Measurements from ENCODE around the gene C1orf226.
"Not testable (repeated sequence)": the region's sequence is repeated elsewhere in the genome, so short reads cannot be mapped to it uniquely, and the experiment has no call there.

The C1orf226 gene

DNA sequence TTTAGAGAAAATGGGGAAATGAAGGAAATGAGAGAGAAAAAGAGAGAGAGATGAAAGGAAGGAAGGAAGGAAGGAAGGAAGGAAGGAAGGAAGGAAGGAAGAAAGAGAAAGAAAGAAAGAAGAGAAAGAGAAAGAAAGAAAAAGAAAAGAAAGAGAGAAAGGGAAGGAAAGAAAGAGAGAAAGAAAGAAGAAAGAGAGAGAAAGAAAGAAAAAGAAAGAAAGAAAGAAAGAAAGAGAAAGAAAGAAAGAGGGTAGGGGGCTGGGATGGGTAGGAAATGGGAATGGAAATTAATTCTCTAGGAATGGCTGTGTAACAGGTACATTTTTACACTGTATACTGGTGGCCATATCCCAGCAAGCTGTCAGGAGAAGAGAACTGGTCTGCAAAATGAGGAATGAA, 34.7 kb downstream of the C1orf226 start:
- H3K27ac ChIP-seq, result no peak overlapping the region
- no peaks in the 10 kb centered on the region for H3K36me3 ChIP-seq
- H3K9me3 ChIP-seq, result no peaks in the 10 kb centered on the region
- H3K4me3 ChIP-seq (ENCODE audit: low read depth in 1 of 2, low read length in 1 of 2), result no peak overlapping the region
- TF ChIP-seq CTCF (IDR thresholded peaks at IDR 0.05), result no peak
- H3K4me1 ChIP-seq (ENCODE audit: control insufficient read depth in 1 of 2, insufficient read depth in 1 of 2, low read depth in 1 of 2, low read length in 1 of 2), result peaks cover 19 to 29% of the 10 kb centered on the region in 2 experiments
- H3K27me3 ChIP-seq, result no peaks in the 10 kb centered on the region

DNA sequence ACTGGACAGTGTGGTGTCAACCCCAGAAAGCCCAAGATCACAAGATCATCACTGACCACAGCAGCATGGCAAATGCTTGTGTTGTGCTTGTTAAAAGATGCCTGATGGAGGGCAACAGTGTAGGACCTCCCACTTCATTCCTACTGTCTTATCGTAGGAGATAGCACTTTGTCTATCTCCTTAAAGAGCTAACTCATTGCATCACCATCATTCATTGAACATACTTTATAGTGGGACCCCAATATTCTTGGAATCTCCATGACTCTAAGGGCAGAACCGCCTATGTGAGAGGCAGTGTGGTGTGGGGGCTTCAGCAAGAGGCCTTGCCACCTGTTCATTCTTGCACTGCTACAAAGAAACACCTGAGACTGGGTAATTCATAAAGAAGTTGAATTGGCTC, 35.4 kb downstream of the C1orf226 start:
- Histone ChIP-seq H3K36me3 (no peaks in the 10 kb centered on the region), H3K4me3 (ENCODE audit: low read depth in 1 of 2, low read length in 1 of 2) (no peak overlapping the region), H3K27me3 (no peaks in the 10 kb centered on the region), H3K4me1 (ENCODE audit: control insufficient read depth in 1 of 2, insufficient read depth in 1 of 2, low read depth in 1 of 2, low read length in 1 of 2) (peaks cover 13 to 22% of the 10 kb centered on the region in 2 experiments), H3K27ac (no peak overlapping the region), H3K9me3 (no peaks in the 10 kb centered on the region)
- no peak for TF ChIP-seq CTCF (IDR thresholded peaks at IDR 0.05)

DNA sequence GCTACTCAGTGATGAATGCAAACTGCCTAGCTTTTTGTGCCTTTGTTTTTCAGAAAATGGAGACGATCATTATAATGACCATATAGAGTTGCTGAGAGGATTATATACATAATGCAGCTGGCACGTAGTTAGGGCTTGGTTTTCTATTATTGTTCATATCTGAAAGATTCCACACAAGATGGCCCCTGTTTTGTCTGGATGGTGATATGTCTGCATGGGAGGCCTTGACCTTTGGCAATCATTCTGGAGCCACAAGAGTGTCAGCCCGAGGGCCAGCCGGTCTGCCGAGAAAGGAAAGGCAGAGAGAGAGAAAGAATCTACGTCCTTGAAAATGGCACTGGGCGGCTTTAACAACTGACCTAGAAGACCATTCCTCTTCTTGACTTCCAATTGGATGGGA, 36.1 kb downstream of the C1orf226 start:
- Histone ChIP-seq H3K4me1 (ENCODE audit: control insufficient read depth in 1 of 2, insufficient read depth in 1 of 2, low read depth in 1 of 2, low read length in 1 of 2) (peaks cover 8 to 18% of the 10 kb centered on the region in 2 experiments), H3K4me3 (ENCODE audit: low read depth in 1 of 2, low read length in 1 of 2) (no peak overlapping the region), H3K36me3 (no peaks in the 10 kb centered on the region), H3K27ac (no peak overlapping the region), H3K9me3 (no peaks in the 10 kb centered on the region), H3K27me3 (no peaks in the 10 kb centered on the region)
- TF ChIP-seq CTCF (IDR thresholded peaks at IDR 0.05), result no peak

GRCh38 chr1:162418584-162418983, 37.1 kb downstream of the C1orf226 start:
- H3K9me3 ChIP-seq; H3K36me3 ChIP-seq; H3K27me3 ChIP-seq; H3K27ac ChIP-seq; H3K4me3 ChIP-seq (ENCODE audit: low read depth in 1 of 2, low read length in 1 of 2): not testable (repeated sequence)
- peaks cover 11 to 19% of the 10 kb centered on the region in 2 experiments for H3K4me1 ChIP-seq (ENCODE audit: control insufficient read depth in 1 of 2, insufficient read depth in 1 of 2, low read depth in 1 of 2, low read length in 1 of 2)

DNA sequence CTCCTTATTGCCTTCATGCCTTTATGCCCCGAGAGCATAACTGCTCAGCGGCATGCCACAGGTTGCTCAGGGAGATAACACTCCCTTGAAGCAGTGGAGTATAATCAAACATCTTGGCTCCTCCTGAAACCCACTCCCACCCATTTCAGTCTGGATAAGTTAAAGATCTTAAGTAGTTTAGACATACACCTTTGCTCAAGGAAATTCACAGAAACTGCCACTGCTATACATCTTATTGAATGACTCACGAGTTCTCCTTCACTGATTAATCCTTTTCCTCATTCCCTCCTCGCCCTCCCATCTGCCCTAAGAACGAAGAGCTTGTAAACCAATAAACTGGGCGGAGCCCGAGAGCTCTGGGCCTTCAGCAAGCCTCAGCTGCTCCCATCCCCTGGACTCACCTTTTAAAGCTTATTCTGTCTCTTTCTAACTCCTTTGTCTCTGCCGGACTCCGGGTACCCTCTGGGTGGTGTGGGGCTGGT, 38.0 kb downstream of the C1orf226 start:
- not testable (repeated sequence) for H3K27me3 ChIP-seq; H3K4me3 ChIP-seq (ENCODE audit: low read depth in 1 of 2, low read length in 1 of 2); H3K9me3 ChIP-seq; H3K36me3 ChIP-seq; H3K27ac ChIP-seq
- H3K4me1 ChIP-seq (ENCODE audit: control insufficient read depth in 1 of 2, insufficient read depth in 1 of 2, low read depth in 1 of 2, low read length in 1 of 2), result peaks cover 10 to 14% of the 10 kb centered on the region in 2 experiments

DNA sequence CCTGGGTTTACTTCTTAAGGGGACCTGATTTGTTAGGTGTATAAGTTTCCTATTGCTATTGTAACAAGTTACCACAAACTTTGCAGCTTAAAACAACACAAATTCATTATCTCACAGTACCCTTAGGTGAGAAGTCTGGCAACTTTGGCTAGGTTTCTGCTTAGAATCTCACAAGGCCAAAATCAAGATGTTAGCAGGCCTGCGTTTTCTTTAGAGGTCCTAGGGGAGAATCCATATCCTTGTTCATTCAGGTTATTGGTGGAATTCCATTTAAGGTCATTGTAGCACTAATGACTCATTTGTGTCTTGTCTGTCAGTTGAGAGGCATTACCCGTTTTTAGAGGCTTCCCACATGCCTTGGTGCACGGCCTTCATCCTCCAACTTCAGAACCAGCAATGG, 38.6 kb downstream of the C1orf226 start:
- Histone ChIP-seq H3K4me3 (ENCODE audit: low read depth in 1 of 2, low read length in 1 of 2) (no peak overlapping the region), H3K27ac (no peak overlapping the region), H3K9me3 (no peaks in the 10 kb centered on the region), H3K36me3 (no peaks in the 10 kb centered on the region), H3K27me3 (no peaks in the 10 kb centered on the region), H3K4me1 (ENCODE audit: control insufficient read depth in 1 of 2, insufficient read depth in 1 of 2, low read depth in 1 of 2, low read length in 1 of 2) (peaks cover 10 to 14% of the 10 kb centered on the region in 2 experiments)
- no peak for TF ChIP-seq CTCF (IDR thresholded peaks at IDR 0.05)
